ENCODE data around the gene PDGFRB.

The PDGFRB gene

DNA sequence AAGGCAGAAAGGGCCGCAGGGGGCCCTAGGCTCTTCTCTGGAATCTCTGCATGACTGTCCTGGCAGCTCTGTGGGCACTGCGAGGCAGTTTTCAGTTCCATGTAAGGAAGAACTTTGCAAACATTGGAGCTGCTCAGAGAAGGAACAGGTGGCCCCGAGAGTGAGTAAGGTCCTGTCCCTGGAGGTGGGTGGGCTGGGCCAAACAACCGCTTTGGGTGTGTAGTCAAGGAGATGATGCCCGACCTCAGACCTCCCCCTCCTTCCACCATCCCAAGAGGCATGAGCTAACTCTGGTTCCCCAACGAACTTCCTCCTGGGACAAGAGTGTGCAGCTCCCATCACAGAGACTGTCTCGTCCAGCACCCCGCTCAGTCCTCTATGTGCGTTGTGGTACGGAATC lies 89.8 kb downstream of the PDGFRB start:
- Histone ChIP-seq H3K4me1 (ENCODE audit: low read depth, poor library complexity, severe bottlenecking) (no peaks in the 10 kb centered on the region), H3K79me2 (ENCODE audit: insufficient read depth, low read depth) (no peaks in the 10 kb centered on the region), H3K9ac (no peak overlapping the region), H3K27ac (no peak overlapping the region), H2AFZ (ENCODE audit: low read depth) (no peak overlapping the region), H3K36me3 (ENCODE audit: insufficient read depth) (no peaks in the 10 kb centered on the region), H3K4me2 (no peak overlapping the region), H3K27me3 (ENCODE audit: insufficient read depth, low read depth) (no peaks in the 10 kb centered on the region), H3K4me3 (IDR thresholded peaks at IDR 0.05; ENCODE audit: insufficient read depth, low read depth, low read length) (no peak overlapping the region), H4K20me1 (ENCODE audit: insufficient read depth) (no peaks in the 10 kb centered on the region)
- TF ChIP-seq, protein P1, sequence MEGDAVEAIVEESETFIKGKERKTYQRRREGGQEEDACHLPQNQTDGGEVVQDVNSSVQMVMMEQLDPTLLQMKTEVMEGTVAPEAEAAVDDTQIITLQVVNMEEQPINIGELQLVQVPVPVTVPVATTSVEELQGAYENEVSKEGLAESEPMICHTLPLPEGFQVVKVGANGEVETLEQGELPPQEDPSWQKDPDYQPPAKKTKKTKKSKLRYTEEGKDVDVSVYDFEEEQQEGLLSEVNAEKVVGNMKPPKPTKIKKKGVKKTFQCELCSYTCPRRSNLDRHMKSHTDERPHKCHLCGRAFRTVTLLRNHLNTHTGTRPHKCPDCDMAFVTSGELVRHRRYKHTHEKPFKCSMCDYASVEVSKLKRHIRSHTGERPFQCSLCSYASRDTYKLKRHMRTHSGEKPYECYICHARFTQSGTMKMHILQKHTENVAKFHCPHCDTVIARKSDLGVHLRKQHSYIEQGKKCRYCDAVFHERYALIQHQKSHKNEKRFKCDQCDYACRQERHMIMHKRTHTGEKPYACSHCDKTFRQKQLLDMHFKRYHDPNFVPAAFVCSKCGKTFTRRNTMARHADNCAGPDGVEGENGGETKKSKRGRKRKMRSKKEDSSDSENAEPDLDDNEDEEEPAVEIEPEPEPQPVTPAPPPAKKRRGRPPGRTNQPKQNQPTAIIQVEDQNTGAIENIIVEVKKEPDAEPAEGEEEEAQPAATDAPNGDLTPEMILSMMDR (conservative IDR thresholded peaks at IDR 0.05; ENCODE audit: low read depth, low read length), result no peak

DNA sequence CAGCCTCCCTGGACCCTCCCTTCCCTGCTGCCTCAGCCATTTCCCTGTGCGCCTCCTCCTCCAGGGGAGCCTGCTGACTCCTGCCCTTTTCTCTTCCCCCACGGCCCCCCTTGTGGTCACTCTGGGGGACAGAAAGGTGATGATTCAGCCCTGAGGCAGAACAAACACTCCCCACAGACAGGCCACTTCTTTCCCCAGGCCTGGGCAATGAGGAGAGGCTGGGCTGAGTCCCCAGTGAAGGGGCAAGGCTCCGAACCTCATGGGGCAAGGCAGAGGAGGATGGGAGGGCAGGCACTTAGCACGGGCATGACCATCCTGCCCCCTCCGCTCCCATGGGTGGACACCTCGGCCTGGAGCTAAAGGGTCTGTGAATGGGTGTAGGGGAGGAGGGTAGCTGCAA lies 90.3 kb downstream of the PDGFRB start:
- H3K79me2 ChIP-seq (ENCODE audit: insufficient read depth, low read depth), result no peaks in the 10 kb centered on the region
- no peak overlapping the region for H3K4me2 ChIP-seq
- H3K4me1 ChIP-seq (ENCODE audit: low read depth, poor library complexity, severe bottlenecking), result no peaks in the 10 kb centered on the region
- no peak overlapping the region for H3K4me3 ChIP-seq (IDR thresholded peaks at IDR 0.05; ENCODE audit: insufficient read depth, low read depth, low read length)
- TF ChIP-seq, protein P1 (conservative IDR thresholded peaks at IDR 0.05; ENCODE audit: low read depth, low read length), result no peak
- no peak overlapping the region for H3K27ac ChIP-seq
- no peaks in the 10 kb centered on the region for H4K20me1 ChIP-seq (ENCODE audit: insufficient read depth)
- no peak overlapping the region for H3K9ac ChIP-seq
- H3K27me3 ChIP-seq (ENCODE audit: insufficient read depth, low read depth), result no peaks in the 10 kb centered on the region
- no peaks in the 10 kb centered on the region for H3K36me3 ChIP-seq (ENCODE audit: insufficient read depth)
- no peak overlapping the region for H2AFZ ChIP-seq (ENCODE audit: low read depth)

DNA sequence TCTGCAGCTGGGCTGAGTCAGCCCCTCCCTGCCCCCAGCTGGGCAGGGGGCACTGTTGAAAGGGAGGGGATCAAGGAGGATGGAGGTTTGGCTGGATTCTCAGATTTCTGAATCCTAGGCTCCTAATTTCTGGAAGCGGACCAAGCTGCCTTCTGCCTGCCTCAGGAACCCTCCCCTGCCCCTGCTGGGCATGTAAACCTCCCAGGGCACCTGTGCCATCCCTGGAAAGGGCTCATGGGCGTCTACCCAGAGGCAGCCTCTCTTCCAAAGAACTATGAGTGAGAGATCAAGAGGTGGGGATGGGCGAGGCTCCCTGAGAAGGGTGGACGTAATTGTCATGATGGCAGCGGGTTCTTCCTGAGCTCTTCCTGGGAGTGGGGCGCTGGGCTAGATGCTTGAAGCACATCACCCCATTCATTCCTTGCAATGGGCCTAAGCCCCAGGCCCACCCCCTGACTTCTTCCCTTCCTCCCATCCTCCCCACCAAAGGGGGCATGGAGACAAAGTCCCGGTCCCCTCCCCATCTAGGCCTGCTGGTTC lies 90.9 kb downstream of the PDGFRB start:
- TF ChIP-seq, protein P1 (conservative IDR thresholded peaks at IDR 0.05; ENCODE audit: low read depth, low read length), result no peak
- no peak overlapping the region for H2AFZ ChIP-seq (ENCODE audit: low read depth)
- no peaks in the 10 kb centered on the region for H3K36me3 ChIP-seq (ENCODE audit: insufficient read depth)
- H4K20me1 ChIP-seq (ENCODE audit: insufficient read depth), result no peaks in the 10 kb centered on the region
- no peaks in the 10 kb centered on the region for H3K27me3 ChIP-seq (ENCODE audit: insufficient read depth, low read depth)
- no peaks in the 10 kb centered on the region for H3K4me1 ChIP-seq (ENCODE audit: low read depth, poor library complexity, severe bottlenecking)
- no peak overlapping the region for H3K4me2 ChIP-seq
- no peak overlapping the region for H3K4me3 ChIP-seq (IDR thresholded peaks at IDR 0.05; ENCODE audit: insufficient read depth, low read depth, low read length)
- no peak overlapping the region for H3K27ac ChIP-seq
- H3K79me2 ChIP-seq (ENCODE audit: insufficient read depth, low read depth), result no peaks in the 10 kb centered on the region
- H3K9ac ChIP-seq, result no peak overlapping the region
